HEK293T (cell line): ENCODE results near the gene PIP5K1B.

Experiments
- ARNT ChIP-seq: fragments of 450-650 bp; IDR thresholded peaks from 2 replicates; pipeline ENCODE4 v1.6.1; 2017; ENCODE audit warnings: mild to moderate bottlenecking
- ELF4 ChIP-seq: fragments of 450-650 bp; IDR thresholded peaks from 2 replicates; pipeline ENCODE4 v1.6.1; 2017; ENCODE audit warnings: antibody characterized with exemption
- FOXA1 ChIP-seq: fragments of 450-650 bp; IDR thresholded peaks from 2 replicates; pipeline ENCODE4 v1.6.1; 2016; ENCODE audit warnings: mild to moderate bottlenecking
- FOXK2 ChIP-seq: fragments of 450-650 bp; IDR thresholded peaks from 2 replicates; pipeline ENCODE4 v1.6.1; 2016; ENCODE audit warnings: mild to moderate bottlenecking
- FOXM1 ChIP-seq: fragments of 450-650 bp; IDR thresholded peaks from 2 replicates; pipeline ENCODE4 v1.6.1; 2017; ENCODE audit warnings: mild to moderate bottlenecking, borderline replicate concordance
- HDGF ChIP-seq: fragments of 450-650 bp; IDR thresholded peaks from 2 replicates; pipeline ENCODE4 v1.6.1; 2017; ENCODE audit warnings: antibody characterized with exemption, borderline replicate concordance
- NFRKB ChIP-seq: fragments of 450-650 bp; IDR thresholded peaks from 2 replicates; pipeline ENCODE4 v1.6.1; 2016; ENCODE audit warnings: mild to moderate bottlenecking, moderate library complexity
- SP1 ChIP-seq: fragments of 450-650 bp; IDR thresholded peaks from 2 replicates; pipeline ENCODE4 v1.6.1; 2017
- SUZ12 ChIP-seq: fragments of 450-650 bp; IDR thresholded peaks from 2 replicates; pipeline ENCODE4 v1.6.1; 2016; ENCODE audit warnings: mild to moderate bottlenecking
- TARDBP ChIP-seq: fragments of 450-650 bp; IDR thresholded peaks from 2 replicates; pipeline ENCODE4 v1.6.1; 2016
- ZNF384 ChIP-seq: fragments of 450-650 bp; IDR thresholded peaks from 2 replicates; pipeline ENCODE4 v1.6.1; 2016

DNA sequence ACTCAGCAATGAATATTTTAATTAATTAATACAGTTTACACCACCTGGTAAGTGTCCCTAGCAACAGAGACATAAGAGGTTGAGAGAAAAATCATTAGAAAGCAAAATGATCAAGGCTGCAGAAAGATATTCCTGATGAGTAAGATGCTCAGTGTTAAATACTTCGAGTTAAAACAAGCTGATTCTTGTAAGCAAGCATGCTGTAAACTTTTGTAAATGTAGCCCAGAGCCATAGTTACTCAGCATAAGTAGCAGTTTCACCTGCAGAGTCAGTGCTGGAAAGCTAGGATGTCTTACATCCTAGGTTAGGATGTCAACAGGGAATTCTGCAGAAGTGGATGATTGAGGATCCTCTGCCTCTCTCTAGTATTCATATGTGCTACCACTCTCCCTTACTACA is 304.7 kb downstream of the PIP5K1B start:
- TF ChIP-seq FOXA1 = no peak
- no peak for TF ChIP-seq NFRKB
- no peak for TF ChIP-seq SP1
- TF ChIP-seq ARNT = no peak
- TF ChIP-seq FOXK2 = no peak
- TF ChIP-seq SUZ12 = no peak
- no peak for TF ChIP-seq ZNF384
- TF ChIP-seq HDGF = no peak
- TF ChIP-seq TARDBP = no peak
- no peak for TF ChIP-seq ELF4
- TF ChIP-seq FOXM1 = no peak
